IMR-90 (cell line): Measurements from ENCODE around the gene MEGF9. TPM values are rescaled to one million over a fixed set of nuclear protein-coding genes. Genes with fewer than 3 reads are reported as not detected.

ENCODE experiments used
- ATAC-seq: fragments of 200-7000 bp; cut with Tn5 transposase; 2 replicates; pipeline ENCODE4 v1.9.1; 2020; ENCODE audit warnings: low read depth, mild to moderate bottlenecking, moderate library complexity
- BruUV-seq: library from RNA; stranded (reverse); fragments of 400-500 nt; replicated peaks from 2 replicates; lab custom pipeline; 2021; lab: Mats Ljungman, UMichigan
- CTCF ChIA-PET: fragments of 300-600 bp; formaldehyde crosslinking; extraction: SDS; loops from one replicate; lab custom pipeline; 2021; ENCODE audit warnings: antibody characterized with exemption; lab: Yijun Ruan, JAX
- POLR2A ChIA-PET: fragments of 300-600 bp; sonication (Branson Sonifier 250); formaldehyde crosslinking; loops from one replicate; lab custom pipeline; 2022; ENCODE audit warnings: antibody characterized with exemption; ENCODE audit not compliant: unreplicated experiment; lab: Charles Lee
- DNase-seq: peaks from one replicate; pipeline ENCODE4 v3.0.0; 2013
- H2AFZ ChIP-seq: replicated peaks from 2 replicates; pipeline ENCODE3; 2013; ENCODE audit warnings: low read length, mild to moderate bottlenecking; ENCODE audit not compliant: poor library complexity
- H2AK5ac ChIP-seq: 2 replicates; pipeline ENCODE4 v1.6.1; 2013; ENCODE audit warnings: low read depth, low read length, inconsistent platforms
- H2AK9ac ChIP-seq: replicated peaks from 2 replicates; pipeline ENCODE3; 2013; ENCODE audit warnings: mild to moderate bottlenecking, low read depth, low read length, moderate library complexity; ENCODE audit not compliant: poor library complexity
- H2BK120ac ChIP-seq: 2 replicates; pipeline ENCODE4 v1.6.1; 2013; ENCODE audit warnings: low read depth, low read length, inconsistent platforms
- H2BK15ac ChIP-seq: 3 replicates; pipeline ENCODE4 v1.6.1; 2013; ENCODE audit warnings: low read depth, low read length, inconsistent platforms
- H2BK20ac ChIP-seq: 2 replicates; pipeline ENCODE4 v1.6.1; 2013; ENCODE audit warnings: low read depth, mild to moderate bottlenecking, inconsistent platforms, low read length, moderate library complexity
- H2BK5ac ChIP-seq: 2 replicates; pipeline ENCODE4 v1.6.1; 2013; ENCODE audit warnings: mild to moderate bottlenecking, low read depth, low read length, inconsistent platforms; ENCODE audit not compliant: poor library complexity, severe bottlenecking
- H3K14ac ChIP-seq: replicated peaks from 2 replicates; pipeline ENCODE4 v1.6.1; 2013; ENCODE audit warnings: low read depth, low read length, inconsistent platforms
- H3K18ac ChIP-seq: 2 replicates; pipeline ENCODE4 v1.6.1; 2013; ENCODE audit warnings: low read depth, low read length, control low read depth
- H3K23ac ChIP-seq: 2 replicates; pipeline ENCODE4 v1.6.1; 2013; ENCODE audit warnings: low read depth, low read length, inconsistent platforms
- H3K27ac ChIP-seq: 2 replicates; pipeline ENCODE4 v1.5.1; 2013; ENCODE audit warnings: mild to moderate bottlenecking, control low read depth, low read length; ENCODE audit not compliant: insufficient read depth
- H3K27me3 ChIP-seq: 2 replicates; pipeline ENCODE4 v1.6.1; 2013; ENCODE audit warnings: low read length; ENCODE audit not compliant: control insufficient read depth, insufficient read depth
- H3K36me3 ChIP-seq: 2 replicates; pipeline ENCODE4 v1.6.1; 2013; ENCODE audit warnings: low read length, mixed read lengths; ENCODE audit not compliant: control insufficient read depth, insufficient read depth
- H3K4ac ChIP-seq: 2 replicates; pipeline ENCODE4 v1.6.1; 2013; ENCODE audit warnings: low read depth, low read length, inconsistent platforms
- H3K4me1 ChIP-seq: 2 replicates; pipeline ENCODE4 v1.6.1; 2013; ENCODE audit warnings: low read length, mixed read lengths; ENCODE audit not compliant: control insufficient read depth, insufficient read depth
- H3K4me2 ChIP-seq: 2 replicates; pipeline ENCODE4 v1.6.1; 2013; ENCODE audit warnings: low read depth, mild to moderate bottlenecking, control low read depth, low read length, moderate library complexity
- H3K4me3 ChIP-seq: 2 replicates; pipeline ENCODE4 v1.5.1; 2013; ENCODE audit warnings: low read depth, mild to moderate bottlenecking, control low read depth, low read length, moderate library complexity; ENCODE audit not compliant: insufficient read depth
- H3K56ac ChIP-seq: 2 replicates; pipeline ENCODE4 v1.6.1; 2013; ENCODE audit warnings: low read length, inconsistent platforms; ENCODE audit not compliant: insufficient read depth; ENCODE audit errors: extremely low read depth
- H3K79me1 ChIP-seq, 2 experiments: 2 replicates each; pipeline ENCODE4 v1.6.1; 2013; ENCODE audit warnings: low read length in 2 of 2, inconsistent platforms in 1 of 2, low read depth in 1 of 2
- H3K9ac ChIP-seq: 2 replicates; pipeline ENCODE4 v1.6.1; 2013; ENCODE audit warnings: low read depth, low read length, control low read depth
- H3K9me1 ChIP-seq: 2 replicates; pipeline ENCODE4 v1.6.1; 2013; ENCODE audit warnings: low read length, inconsistent platforms; ENCODE audit not compliant: insufficient read depth
- H3K9me3 ChIP-seq: 2 replicates; pipeline ENCODE4 v1.6.1; 2013; ENCODE audit warnings: low read length; ENCODE audit not compliant: control insufficient read depth, insufficient read depth
- H4K20me1 ChIP-seq: 2 replicates; pipeline ENCODE4 v1.6.1; 2013; ENCODE audit warnings: low read length, inconsistent platforms; ENCODE audit not compliant: insufficient read depth
- H4K5ac ChIP-seq: 2 replicates; pipeline ENCODE4 v1.6.1; 2013; ENCODE audit warnings: mild to moderate bottlenecking, low read depth, low read length, control low read depth
- H4K8ac ChIP-seq, 2 experiments: 2 replicates each; pipeline ENCODE4 v1.6.1; 2013; ENCODE audit warnings: low read depth in 2 of 2, low read length in 2 of 2, control low read depth in 1 of 2, inconsistent platforms in 1 of 2
- H4K91ac ChIP-seq: 2 replicates; pipeline ENCODE4 v1.6.1; 2013; ENCODE audit warnings: low read depth, low read length, inconsistent platforms; ENCODE audit not compliant: insufficient read depth
- BHLHE40 ChIP-seq: fragments of 150-350 bp; IDR thresholded peaks from 2 replicates; pipeline ENCODE4 v1.6.1; 2016; ENCODE audit warnings: mild to moderate bottlenecking, low read depth, low read length
- CEBPB ChIP-seq: IDR thresholded peaks from 2 replicates; pipeline ENCODE4 v1.6.1; 2012; ENCODE audit warnings: low read depth, low read length, improper control_type of control experiment
- CHD1 ChIP-seq: IDR thresholded peaks from 2 replicates; pipeline ENCODE4 v1.6.1; 2012; ENCODE audit warnings: low read depth, low read length, improper control_type of control experiment
- FOS ChIP-seq: fragments of 150-350 bp; IDR thresholded peaks from 2 replicates; pipeline ENCODE4 v1.6.1; 2016; ENCODE audit warnings: low read depth, low read length
- MAFK ChIP-seq: IDR thresholded peaks from 2 replicates; pipeline ENCODE4 v1.6.1; 2012; ENCODE audit warnings: low read depth, low read length, improper control_type of control experiment
- MAZ ChIP-seq: IDR thresholded peaks from 2 replicates; pipeline ENCODE4 v1.6.1; 2012; ENCODE audit warnings: low read depth, mild to moderate bottlenecking, low read length, improper control_type of control experiment, moderate library complexity, borderline replicate concordance
- MXI1 ChIP-seq: IDR thresholded peaks from 2 replicates; pipeline ENCODE4 v1.6.1; 2012; ENCODE audit warnings: low read depth, mild to moderate bottlenecking, low read length, moderate library complexity, borderline replicate concordance
- NFE2L2 ChIP-seq: fragments of 150-350 bp; IDR thresholded peaks from 2 replicates; pipeline ENCODE4 v1.6.1; 2016; ENCODE audit warnings: low read depth, mild to moderate bottlenecking, low read length
- POLR2A ChIP-seq: IDR thresholded peaks from 2 replicates; pipeline ENCODE4 v1.6.1; 2012; ENCODE audit warnings: mild to moderate bottlenecking, low read depth, low read length
- RAD21 ChIP-seq: IDR thresholded peaks from 2 replicates; pipeline ENCODE4 v1.6.1; 2012; ENCODE audit warnings: low read length, improper control_type of control experiment
- RCOR1 ChIP-seq: IDR thresholded peaks from 2 replicates; pipeline ENCODE4 v1.6.1; 2012; ENCODE audit warnings: mild to moderate bottlenecking, low read length, improper control_type of control experiment; ENCODE audit not compliant: insufficient replicate concordance
- RFX5 ChIP-seq: IDR thresholded peaks from 2 replicates; pipeline ENCODE4 v1.8.0; 2012; ENCODE audit warnings: low read depth, mild to moderate bottlenecking, low read length, moderate library complexity
- SMC3 ChIP-seq: fragments of 150-350 bp; IDR thresholded peaks from 2 replicates; pipeline ENCODE4 v1.6.1; 2016; ENCODE audit warnings: low read depth, mild to moderate bottlenecking, antibody characterized with exemption, low read length, moderate library complexity
- WGBS, 2 experiments: methylation state at CpG; one replicate each; pipeline versions ENCODE4 v1.1.5 to v1.1.7; 2013; ENCODE audit warnings: missing lambda C conversion rate in 2 of 2; ENCODE audit not compliant: insufficient read length in 1 of 2; ENCODE audit errors: extremely low coverage in 2 of 2; 5-methylcytosine and 5-hydroxymethylcytosine counted together
- dilution Hi-C: fragments of 300-500 bp; cut with HindIII; formaldehyde crosslinking; loops from one replicate; pipeline ENCODE4 v1.14.3; 2018; ENCODE audit warnings: low sequenced_read_pairs; ENCODE audit not compliant: unreplicated experiment
- in situ Hi-C: fragments of 300-500 bp; cut with MboI; formaldehyde crosslinking; loops from 3 replicates; pipeline ENCODE4 v1.14.3; 2019; ENCODE audit warnings: low sequenced_read_pairs, inconsistent platforms, mixed read lengths
- intact Hi-C: fragments of 100-400 bp; cut with micrococcal nuclease; formaldehyde crosslinking; loops from 2 replicates; pipeline ENCODE4 v1.10.0; 2022
- polyA plus RNA-seq, 3 experiments: library from polyadenylated mRNA; depleted of rRNA; stranded (reverse); fragments of >200 nt; gene quantifications; 2 replicates each; pipeline ENCODE4 v1.2.3, GENCODE V29; 2012; ENCODE audit warnings: low replicate concordance in 1 of 3
- total RNA-seq: library from RNA; depleted of rRNA; stranded (reverse); fragments of >200 nt; gene quantifications from 2 replicates; pipeline ENCODE4 v1.2.3, GENCODE V29; 2012
- TF ChIP-seq, protein P1 (sequence below): conservative IDR thresholded peaks from 2 replicates; pipeline ENCODE4 v1.5.1; 2012; ENCODE audit warnings: mild to moderate bottlenecking, low read depth, low read length, improper control_type of control experiment
- TF ChIP-seq, protein P2 (sequence below): fragments of 150-350 bp; IDR thresholded peaks from 2 replicates; pipeline ENCODE4 v1.6.1; 2016; ENCODE audit warnings: low read depth, mild to moderate bottlenecking, low read length, moderate library complexity, borderline replicate concordance
- TF ChIP-seq, protein P3 (sequence below): fragments of 150-350 bp; IDR thresholded peaks from 2 replicates; pipeline ENCODE4 v1.6.1; 2017; ENCODE audit warnings: mild to moderate bottlenecking, antibody characterized with exemption, low read length, low read depth

The MEGF9 gene
- total and polyA plus RNA-seq, 2 of the 4 experiments (the other 2 are of a cell fraction) = 3.4 TPM

DNA sequence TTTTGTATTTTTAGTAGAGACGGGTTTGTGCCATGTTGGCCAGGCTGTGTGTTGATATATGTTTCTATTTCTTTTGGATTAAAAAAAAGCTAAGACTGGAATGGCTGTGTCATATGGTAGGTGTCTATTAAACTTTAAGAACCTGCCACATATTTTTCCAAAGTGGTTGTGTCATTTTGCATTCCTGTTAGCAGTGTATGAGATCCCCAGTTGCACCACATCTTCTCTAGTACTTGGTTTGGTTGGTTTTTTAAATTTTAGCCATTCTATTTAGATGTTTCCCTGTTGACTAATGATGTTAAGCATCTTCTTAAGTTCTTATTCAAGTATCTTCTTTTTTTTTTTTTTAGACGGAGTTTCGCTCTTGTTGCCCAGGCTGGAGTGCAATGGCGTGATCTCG, 36.2 kb upstream of the MEGF9 start:
- in situ Hi-C loops = loop anchor here (10.0 to 25.0 kb wide), 2 partner anchors 314 to 637 kb away; no protein-coding TSS in a partner anchor

More for the DNA sequence above, 36.2 kb upstream of the MEGF9 start:
- ATAC-seq (peak; percentile 62), DNase-seq (no peak)
- H3K18ac ChIP-seq = no peak overlapping the region
- CTCF ChIA-PET = no interaction called here
- H3K9me1 ChIP-seq = no peaks in the 10 kb centered on the region
- no peak overlapping the region for H3K4me2 ChIP-seq
- no peaks in the 10 kb centered on the region for H3K4me1 ChIP-seq
- POLR2A ChIA-PET = no interaction called here
- intact Hi-C loops = no loop called here
- no peak overlapping the region for H2BK120ac ChIP-seq
- no peak overlapping the region for H2AFZ ChIP-seq
- no peak overlapping the region for H2AK9ac ChIP-seq
- no peaks in the 10 kb centered on the region for H3K36me3 ChIP-seq
- no peaks in the 10 kb centered on the region for H3K27me3 ChIP-seq
- no peak overlapping the region for H2BK5ac ChIP-seq
- no peaks in the 10 kb centered on the region for H3K9me3 ChIP-seq
- no peaks in the 10 kb centered on the region for H4K20me1 ChIP-seq
- no peak overlapping the region for H3K23ac ChIP-seq
- no peak overlapping the region for H4K5ac ChIP-seq
- H2BK15ac ChIP-seq = no peak overlapping the region
- H3K9ac ChIP-seq = no peak overlapping the region
- no peak overlapping the region for H4K8ac ChIP-seq
- no peak overlapping the region for H2BK20ac ChIP-seq
- H3K4me3 ChIP-seq = no peak overlapping the region
- H2AK5ac ChIP-seq = no peak overlapping the region
- H3K56ac ChIP-seq = no peak overlapping the region
- H3K79me1 ChIP-seq = no peaks in the 10 kb centered on the region
- dilution Hi-C loops = no loop called here
- no TSS peak for BruUV-seq
- no peak overlapping the region for H3K14ac ChIP-seq
- H3K27ac ChIP-seq = no peak overlapping the region
- H4K91ac ChIP-seq = no peak overlapping the region
- TF ChIP-seq MXI1 (no peak), MAFK (no peak), CHD1 (no peak), NFE2L2 (no peak), BHLHE40 (no peak), SMC3 (no peak), RFX5 (no peak), FOS (no peak), MAZ (no peak), RAD21 (no peak), RCOR1 (no peak), POLR2A (no peak), CEBPB (no peak)
- TF ChIP-seq, protein P1, sequence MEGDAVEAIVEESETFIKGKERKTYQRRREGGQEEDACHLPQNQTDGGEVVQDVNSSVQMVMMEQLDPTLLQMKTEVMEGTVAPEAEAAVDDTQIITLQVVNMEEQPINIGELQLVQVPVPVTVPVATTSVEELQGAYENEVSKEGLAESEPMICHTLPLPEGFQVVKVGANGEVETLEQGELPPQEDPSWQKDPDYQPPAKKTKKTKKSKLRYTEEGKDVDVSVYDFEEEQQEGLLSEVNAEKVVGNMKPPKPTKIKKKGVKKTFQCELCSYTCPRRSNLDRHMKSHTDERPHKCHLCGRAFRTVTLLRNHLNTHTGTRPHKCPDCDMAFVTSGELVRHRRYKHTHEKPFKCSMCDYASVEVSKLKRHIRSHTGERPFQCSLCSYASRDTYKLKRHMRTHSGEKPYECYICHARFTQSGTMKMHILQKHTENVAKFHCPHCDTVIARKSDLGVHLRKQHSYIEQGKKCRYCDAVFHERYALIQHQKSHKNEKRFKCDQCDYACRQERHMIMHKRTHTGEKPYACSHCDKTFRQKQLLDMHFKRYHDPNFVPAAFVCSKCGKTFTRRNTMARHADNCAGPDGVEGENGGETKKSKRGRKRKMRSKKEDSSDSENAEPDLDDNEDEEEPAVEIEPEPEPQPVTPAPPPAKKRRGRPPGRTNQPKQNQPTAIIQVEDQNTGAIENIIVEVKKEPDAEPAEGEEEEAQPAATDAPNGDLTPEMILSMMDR = no peak
- TF ChIP-seq, protein P2, sequence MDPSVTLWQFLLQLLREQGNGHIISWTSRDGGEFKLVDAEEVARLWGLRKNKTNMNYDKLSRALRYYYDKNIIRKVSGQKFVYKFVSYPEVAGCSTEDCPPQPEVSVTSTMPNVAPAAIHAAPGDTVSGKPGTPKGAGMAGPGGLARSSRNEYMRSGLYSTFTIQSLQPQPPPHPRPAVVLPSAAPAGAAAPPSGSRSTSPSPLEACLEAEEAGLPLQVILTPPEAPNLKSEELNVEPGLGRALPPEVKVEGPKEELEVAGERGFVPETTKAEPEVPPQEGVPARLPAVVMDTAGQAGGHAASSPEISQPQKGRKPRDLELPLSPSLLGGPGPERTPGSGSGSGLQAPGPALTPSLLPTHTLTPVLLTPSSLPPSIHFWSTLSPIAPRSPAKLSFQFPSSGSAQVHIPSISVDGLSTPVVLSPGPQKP = no peak
- TF ChIP-seq, protein P3, sequence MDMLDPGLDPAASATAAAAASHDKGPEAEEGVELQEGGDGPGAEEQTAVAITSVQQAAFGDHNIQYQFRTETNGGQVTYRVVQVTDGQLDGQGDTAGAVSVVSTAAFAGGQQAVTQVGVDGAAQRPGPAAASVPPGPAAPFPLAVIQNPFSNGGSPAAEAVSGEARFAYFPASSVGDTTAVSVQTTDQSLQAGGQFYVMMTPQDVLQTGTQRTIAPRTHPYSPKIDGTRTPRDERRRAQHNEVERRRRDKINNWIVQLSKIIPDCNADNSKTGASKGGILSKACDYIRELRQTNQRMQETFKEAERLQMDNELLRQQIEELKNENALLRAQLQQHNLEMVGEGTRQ = no peak
- WGBS, 2 experiments = no CpG with 5 or more reads among the region's 5 CpGs
- no peak overlapping the region for H3K4ac ChIP-seq
